KMS-11 (cell line): Measurements from ENCODE around the gene BBLN.

ENCODE experiments used
- H2AFZ ChIP-seq: fragments of 200-600 bp; sonication (generic); 2 replicates; pipeline ENCODE4 v1.6.1; 2016; ENCODE audit warnings: antibody characterized with exemption, mixed run types, low read depth
- H3K27ac ChIP-seq: fragments of 200-600 bp; sonication (generic); 2 replicates; pipeline ENCODE4 v1.6.1; 2016; ENCODE audit warnings: mild to moderate bottlenecking, mixed run types
- H3K27me3 ChIP-seq: fragments of 200-600 bp; sonication (generic); 2 replicates; pipeline ENCODE4 v1.6.1; 2017; ENCODE audit warnings: mild to moderate bottlenecking, low read depth, mixed run types, moderate library complexity; ENCODE audit not compliant: insufficient read depth
- H3K36me3 ChIP-seq: fragments of 200-600 bp; sonication (generic); 2 replicates; pipeline ENCODE4 v1.6.1; 2017; ENCODE audit warnings: mild to moderate bottlenecking, mixed run types; ENCODE audit not compliant: insufficient read depth
- H3K4me1 ChIP-seq: fragments of 200-600 bp; sonication (generic); 2 replicates; pipeline ENCODE4 v1.6.1; 2016; ENCODE audit warnings: mild to moderate bottlenecking, low read depth, mixed run types; ENCODE audit not compliant: poor library complexity, severe bottlenecking
- H3K4me2 ChIP-seq: fragments of 200-600 bp; sonication (generic); 2 replicates; pipeline ENCODE4 v1.7.0; 2016; ENCODE audit warnings: mild to moderate bottlenecking, mixed run types
- H3K4me3 ChIP-seq: fragments of 200-600 bp; sonication (generic); IDR thresholded peaks from 2 replicates; pipeline ENCODE4 v1.6.1; 2017; ENCODE audit warnings: low read depth, low read length, mixed read lengths; ENCODE audit not compliant: insufficient read depth
- H3K79me2 ChIP-seq: fragments of 200-600 bp; sonication (generic); 2 replicates; pipeline ENCODE4 v1.6.1; 2016; ENCODE audit warnings: low read depth, mixed run types; ENCODE audit not compliant: insufficient read depth
- H3K9ac ChIP-seq: fragments of 200-600 bp; sonication (generic); 2 replicates; pipeline ENCODE4 v1.6.1; 2016; ENCODE audit warnings: mild to moderate bottlenecking, mixed run types
- H4K20me1 ChIP-seq: fragments of 200-600 bp; sonication (generic); 2 replicates; pipeline ENCODE4 v1.6.1; 2016; ENCODE audit warnings: mild to moderate bottlenecking, mixed run types; ENCODE audit not compliant: insufficient read depth
- TF ChIP-seq, protein P1 (sequence below): fragments of 200-600 bp; sonication (generic); conservative IDR thresholded peaks from 2 replicates; pipeline ENCODE4 v1.6.1; 2017; ENCODE audit warnings: low read depth, mild to moderate bottlenecking, antibody characterized with exemption, low read length, moderate library complexity, mixed read lengths

The BBLN gene

GRCh38 chr9:128136816-128137793 is 23.0 kb upstream of the BBLN start:
- Histone ChIP-seq H3K4me3 (no peak overlapping the region), H3K4me1 (no peaks in the 10 kb centered on the region), H3K36me3 (no peaks in the 10 kb centered on the region), H3K9ac (no peak overlapping the region), H3K4me2 (no peak overlapping the region), H3K27me3 (peaks cover 23% of the 10 kb centered on the region), H3K79me2 (no peaks in the 10 kb centered on the region), H4K20me1 (no peaks in the 10 kb centered on the region), H3K27ac (no peak overlapping the region), H2AFZ (no peak overlapping the region)
- TF ChIP-seq, protein P1, sequence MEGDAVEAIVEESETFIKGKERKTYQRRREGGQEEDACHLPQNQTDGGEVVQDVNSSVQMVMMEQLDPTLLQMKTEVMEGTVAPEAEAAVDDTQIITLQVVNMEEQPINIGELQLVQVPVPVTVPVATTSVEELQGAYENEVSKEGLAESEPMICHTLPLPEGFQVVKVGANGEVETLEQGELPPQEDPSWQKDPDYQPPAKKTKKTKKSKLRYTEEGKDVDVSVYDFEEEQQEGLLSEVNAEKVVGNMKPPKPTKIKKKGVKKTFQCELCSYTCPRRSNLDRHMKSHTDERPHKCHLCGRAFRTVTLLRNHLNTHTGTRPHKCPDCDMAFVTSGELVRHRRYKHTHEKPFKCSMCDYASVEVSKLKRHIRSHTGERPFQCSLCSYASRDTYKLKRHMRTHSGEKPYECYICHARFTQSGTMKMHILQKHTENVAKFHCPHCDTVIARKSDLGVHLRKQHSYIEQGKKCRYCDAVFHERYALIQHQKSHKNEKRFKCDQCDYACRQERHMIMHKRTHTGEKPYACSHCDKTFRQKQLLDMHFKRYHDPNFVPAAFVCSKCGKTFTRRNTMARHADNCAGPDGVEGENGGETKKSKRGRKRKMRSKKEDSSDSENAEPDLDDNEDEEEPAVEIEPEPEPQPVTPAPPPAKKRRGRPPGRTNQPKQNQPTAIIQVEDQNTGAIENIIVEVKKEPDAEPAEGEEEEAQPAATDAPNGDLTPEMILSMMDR: no peak

GRCh38 chr9:128138001-128138400 is 22.1 kb upstream of the BBLN start:
- Histone ChIP-seq H3K9ac (no peak overlapping the region), H3K4me1 (no peaks in the 10 kb centered on the region), H2AFZ (no peak overlapping the region), H3K79me2 (no peaks in the 10 kb centered on the region), H4K20me1 (no peaks in the 10 kb centered on the region), H3K4me2 (no peak overlapping the region), H3K36me3 (no peaks in the 10 kb centered on the region), H3K27ac (no peak overlapping the region), H3K4me3 (no peak overlapping the region), H3K27me3 (peaks cover 19% of the 10 kb centered on the region; the same call in 1 of the 2 replicates)
- TF ChIP-seq, protein P1: no peak

DNA sequence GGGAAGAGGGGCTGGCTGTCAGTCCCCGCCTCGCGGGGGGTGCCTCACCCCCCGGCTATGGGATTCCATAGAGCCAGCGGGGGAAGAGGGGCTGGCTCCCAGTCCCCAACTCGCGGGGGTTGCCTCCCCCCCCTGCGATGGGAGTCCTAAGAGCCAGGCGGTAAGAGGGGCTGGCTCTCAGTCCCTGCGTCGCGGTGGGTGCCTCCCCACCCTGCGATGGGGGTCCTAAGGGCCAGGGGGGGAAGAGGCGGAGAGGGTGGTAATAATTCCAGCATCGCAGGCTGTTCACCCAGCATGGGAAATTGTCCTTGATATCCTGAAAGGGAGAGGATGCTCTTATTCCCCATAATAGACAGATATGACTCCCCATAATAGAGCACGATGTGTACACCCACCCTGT is 20.4 kb upstream of the BBLN start:
- H3K79me2 ChIP-seq: no peaks in the 10 kb centered on the region
- no peak overlapping the region for H2AFZ ChIP-seq
- no peaks in the 10 kb centered on the region for H3K4me1 ChIP-seq
- H3K9ac ChIP-seq: no peak overlapping the region
- peaks cover 9% of the 10 kb centered on the region; the same call in 1 of the 2 replicates for H3K27me3 ChIP-seq
- no peak overlapping the region for H3K4me2 ChIP-seq
- H4K20me1 ChIP-seq: no peaks in the 10 kb centered on the region
- H3K27ac ChIP-seq: no peak overlapping the region
- TF ChIP-seq, protein P1: no peak
- H3K36me3 ChIP-seq: no peaks in the 10 kb centered on the region
- no peak overlapping the region for H3K4me3 ChIP-seq

- Histone ChIP-seq H3K4me1 (no peaks in the 10 kb centered on the region), H3K27me3 (peaks cover 9% of the 10 kb centered on the region; the same call in 1 of the 2 replicates), H3K36me3 (no peaks in the 10 kb centered on the region), H3K9ac (no peak overlapping the region), H3K79me2 (no peaks in the 10 kb centered on the region), H2AFZ (no peak overlapping the region), H3K4me2 (no peak overlapping the region), H4K20me1 (no peaks in the 10 kb centered on the region), H3K27ac (no peak overlapping the region), H3K4me3 (no peak overlapping the region)
- TF ChIP-seq, protein P1: no peak
These were observed 18.5 kb upstream of the BBLN start for GRCh38 chr9:128141604-128142003.
